Skin epidermis (tissue), 12 donors: ENCODE results near the gene CELA3B.

Source experiments
- H3K27ac ChIP-seq, 21 experiments: fragments of 200-600 bp; sonication (generic) in 11 of 21; one replicate each; pipeline ENCODE4 v1.5.0; 2020; ENCODE audit warnings: mild to moderate bottlenecking in 3 of 21, inconsistent platforms in 2 of 21, moderate library complexity in 2 of 21
- H3K4me3 ChIP-seq, 7 experiments: fragments of 200-600 bp; sonication (generic) in 2 of 7; one replicate each; pipeline ENCODE4 v1.5.0; 2020; ENCODE audit warnings: inconsistent platforms in 2 of 7, mild to moderate bottlenecking in 2 of 7, moderate library complexity in 1 of 7

The CELA3B gene

GRCh38 chr1:22037520-22037919 lies 60.7 kb downstream of the CELA3B start:
- no peak overlapping the region for H3K4me3 ChIP-seq
- H3K27ac ChIP-seq: peak overlapping the region in 8 of 21 experiments; percentile 11 to 84 (median 47)

- Histone ChIP-seq H3K27ac (peak overlapping the region in 12 of 21 experiments; percentile 10 to 84 (median 40)), H3K4me3 (no peak overlapping the region)
Observed at GRCh38 chr1:22038036-22038435, 61.2 kb downstream of the CELA3B start.
